HEK293T (cell line): ENCODE measurements around the gene CELF2.

ENCODE experiments used
- ARNT ChIP-seq: fragments of 450-650 bp; IDR thresholded peaks from 2 replicates; pipeline ENCODE4 v1.6.1; 2017; ENCODE audit warnings: mild to moderate bottlenecking
- FOXA1 ChIP-seq: fragments of 450-650 bp; IDR thresholded peaks from 2 replicates; pipeline ENCODE4 v1.6.1; 2016; ENCODE audit warnings: mild to moderate bottlenecking
- LEF1 ChIP-seq: fragments of 450-650 bp; IDR thresholded peaks from 2 replicates; pipeline ENCODE4 v1.6.1; 2017; ENCODE audit warnings: mild to moderate bottlenecking, borderline replicate concordance
- PKNOX1 ChIP-seq: fragments of 450-650 bp; IDR thresholded peaks from 2 replicates; pipeline ENCODE4 v1.6.1; 2016
- TARDBP ChIP-seq: fragments of 450-650 bp; IDR thresholded peaks from 2 replicates; pipeline ENCODE4 v1.6.1; 2016
- ZNF384 ChIP-seq: fragments of 450-650 bp; IDR thresholded peaks from 2 replicates; pipeline ENCODE4 v1.6.1; 2016

GRCh38 chr10:11006428-11006825 is 11.2 kb upstream of the CELF2 start:
- TF ChIP-seq ZNF384 (no peak), ARNT (no peak), FOXA1 (no peak), LEF1 (no peak), TARDBP (no peak), PKNOX1 (no peak)
